H9 (cell line): ENCODE data around the gene SIGMAR1. TPM values are rescaled to one million over a fixed set of nuclear protein-coding genes. Genes with fewer than 3 reads are reported as not detected.

Experiments used
- DNase-seq: peaks from one replicate; pipeline ENCODE4 v3.0.0-alpha.2; 2017
- H2AFZ ChIP-seq: one replicate; pipeline ENCODE4 v1.6.1; 2013; ENCODE audit warnings: mild to moderate bottlenecking, low read length, control low read depth, moderate library complexity
- H2AK5ac ChIP-seq: 2 replicates; pipeline ENCODE4 v1.6.1; 2013; ENCODE audit warnings: low read length, control low read depth, mixed read lengths; ENCODE audit not compliant: insufficient read length
- H2BK120ac ChIP-seq: one replicate; pipeline ENCODE4 v1.6.1; 2013; ENCODE audit warnings: low read depth, mild to moderate bottlenecking, low read length, control low read depth, inconsistent platforms; ENCODE audit not compliant: poor library complexity, severe bottlenecking
- H2BK12ac ChIP-seq: 2 replicates; pipeline ENCODE4 v1.6.1; 2013; ENCODE audit warnings: low read length, control low read depth, mixed read lengths, low read depth; ENCODE audit not compliant: insufficient read length
- H2BK15ac ChIP-seq: 2 replicates; pipeline ENCODE4 v1.6.1; 2013; ENCODE audit warnings: low read depth, low read length, control low read depth
- H2BK20ac ChIP-seq: one replicate; pipeline ENCODE4 v1.6.1; 2013; ENCODE audit warnings: low read depth, mild to moderate bottlenecking, low read length, control low read depth, inconsistent platforms; ENCODE audit not compliant: poor library complexity, severe bottlenecking
- H2BK5ac ChIP-seq: 2 replicates; pipeline ENCODE4 v1.6.1; 2013; ENCODE audit warnings: low read length, control low read depth, mixed read lengths; ENCODE audit not compliant: insufficient read length
- H3K14ac ChIP-seq: 2 replicates; pipeline ENCODE4 v1.6.1; 2013; ENCODE audit warnings: low read length, control low read depth; ENCODE audit not compliant: insufficient read depth
- H3K18ac ChIP-seq: 2 replicates; pipeline ENCODE4 v1.6.1; 2013; ENCODE audit warnings: low read depth, mild to moderate bottlenecking, mixed read lengths, low read length, control low read depth; ENCODE audit not compliant: insufficient read length
- H3K23ac ChIP-seq: 2 replicates; pipeline ENCODE4 v1.6.1; 2013; ENCODE audit warnings: low read length, control low read depth, mixed read lengths, low read depth; ENCODE audit not compliant: insufficient read length
- H3K23me2 ChIP-seq: 2 replicates; pipeline ENCODE4 v1.6.1; 2013; ENCODE audit warnings: low read depth, mild to moderate bottlenecking, mixed read lengths, low read length, control low read depth; ENCODE audit not compliant: insufficient read length, poor library complexity, severe bottlenecking
- H3K27ac ChIP-seq: 2 replicates; pipeline ENCODE4 v1.5.1; 2013; ENCODE audit warnings: low read length, control low read depth, mixed read lengths, low read depth; ENCODE audit not compliant: insufficient read length
- H3K27me3 ChIP-seq: 2 replicates; pipeline ENCODE4 v1.6.1; 2013; ENCODE audit warnings: low read length, control low read depth, inconsistent platforms; ENCODE audit not compliant: insufficient read depth
- H3K4ac ChIP-seq: 2 replicates; pipeline ENCODE4 v1.6.1; 2013; ENCODE audit warnings: low read depth, mild to moderate bottlenecking, control low read depth, inconsistent platforms, low read length, moderate library complexity
- H3K4me1 ChIP-seq: 2 replicates; pipeline ENCODE4 v1.6.1; 2013; ENCODE audit warnings: low read length, control low read depth, inconsistent platforms; ENCODE audit not compliant: insufficient read depth
- H3K4me2 ChIP-seq: 2 replicates; pipeline ENCODE4 v1.6.1; 2013; ENCODE audit warnings: low read length, control low read depth, mixed read lengths; ENCODE audit not compliant: insufficient read length, insufficient read depth
- H3K56ac ChIP-seq: 2 replicates; pipeline ENCODE4 v1.6.1; 2013; ENCODE audit warnings: low read depth, mild to moderate bottlenecking, mixed read lengths, low read length, control low read depth; ENCODE audit not compliant: insufficient read length
- H3K79me1 ChIP-seq: 2 replicates; pipeline ENCODE4 v1.6.1; 2013; ENCODE audit warnings: low read depth, mild to moderate bottlenecking, moderate library complexity, low read length, control low read depth, inconsistent platforms; ENCODE audit not compliant: insufficient read depth, poor library complexity, severe bottlenecking
- H3K79me2 ChIP-seq: 2 replicates; pipeline ENCODE4 v1.6.1; 2013; ENCODE audit warnings: low read length, control low read depth, inconsistent platforms; ENCODE audit not compliant: insufficient read depth
- H3K9ac ChIP-seq: 2 replicates; pipeline ENCODE4 v1.6.1; 2013; ENCODE audit warnings: low read length, control low read depth, mixed read lengths; ENCODE audit not compliant: insufficient read length; ENCODE audit errors: extremely low read depth
- H3K9me3 ChIP-seq: one replicate; pipeline ENCODE4 v1.6.1; 2013; ENCODE audit warnings: low read depth, low read length, inconsistent platforms; ENCODE audit not compliant: control insufficient read depth
- H3T11ph ChIP-seq: one replicate; pipeline ENCODE4 v1.6.1; 2013; ENCODE audit warnings: mild to moderate bottlenecking, low read length, control low read depth, inconsistent platforms
- H4K20me1 ChIP-seq: one replicate; pipeline ENCODE4 v1.6.1; 2013; ENCODE audit not compliant: control insufficient read depth, insufficient read length, insufficient read depth
- H4K5ac ChIP-seq: 2 replicates; pipeline ENCODE4 v1.6.1; 2013; ENCODE audit warnings: low read depth, mild to moderate bottlenecking, mixed read lengths, low read length, control low read depth; ENCODE audit not compliant: insufficient read length
- H4K8ac ChIP-seq: replicated peaks from 2 replicates; pipeline ENCODE4 v1.6.1; 2013; ENCODE audit warnings: low read length, control low read depth, mixed read lengths, low read depth; ENCODE audit not compliant: insufficient read length
- H4K91ac ChIP-seq: 2 replicates; pipeline ENCODE4 v1.6.1; 2013; ENCODE audit warnings: low read depth, mild to moderate bottlenecking, moderate library complexity, mixed read lengths, low read length, control low read depth; ENCODE audit not compliant: insufficient read length
- H3K27ac Mint-ChIP-seq, 3 experiments: 2 replicates in 2 of 3; 3 replicates in 1 of 3; pipeline ENCODE4 v1.8.0; 2020 to 2021; ENCODE audit warnings: mixed read lengths in 3 of 3, mild to moderate bottlenecking in 1 of 3, moderate library complexity in 1 of 3
- H3K27me3 Mint-ChIP-seq: 2 replicates; pipeline ENCODE4 v1.8.0; 2021; ENCODE audit warnings: low read depth, mild to moderate bottlenecking, moderate library complexity, mixed read lengths
- H3K36me3 Mint-ChIP-seq, 3 experiments: 2 replicates in 2 of 3; 3 replicates in 1 of 3; pipeline ENCODE4 v1.8.0; 2020 to 2021; ENCODE audit warnings: low read depth in 3 of 3, mixed read lengths in 3 of 3; ENCODE audit not compliant: insufficient read depth in 1 of 3
- H3K4me1 Mint-ChIP-seq, 2 experiments: 2 replicates each; pipeline ENCODE4 v1.8.0; 2020; ENCODE audit warnings: mixed read lengths in 2 of 2
- H3K4me3 Mint-ChIP-seq, 2 experiments: 2 replicates in 1 of 2; 3 replicates in 1 of 2; pipeline ENCODE4 v1.8.0; 2020 to 2021; ENCODE audit warnings: mild to moderate bottlenecking in 2 of 2, mixed read lengths in 2 of 2, moderate library complexity in 1 of 2
- H3K9me3 Mint-ChIP-seq, 2 experiments: 2 replicates in 1 of 2; 3 replicates in 1 of 2; pipeline ENCODE4 v1.8.0; 2020; ENCODE audit warnings: mild to moderate bottlenecking in 2 of 2, mixed read lengths in 2 of 2, moderate library complexity in 1 of 2
- WGBS: extraction: QIAGEN DNeasy Blood & Tissue Kit; methylation state at CpG from one replicate; pipeline ENCODE4 v1.1.7; 2013; ENCODE audit warnings: missing lambda C conversion rate, low lambda C conversion rate, mixed read lengths; ENCODE audit not compliant: insufficient read length; ENCODE audit errors: extremely low coverage; 5-methylcytosine and 5-hydroxymethylcytosine counted together
- total RNA-seq: library from RNA; stranded (reverse); gene quantifications from 2 replicates; pipeline ENCODE4 v1.2.1, GENCODE V29; 2021
- TF ChIP-seq, protein P1 (sequence below): fragments of 200-600 bp; sonication (generic); conservative IDR thresholded peaks from 3 replicates; pipeline ENCODE4 v1.8.0; 2021; ENCODE audit warnings: antibody characterized with exemption, mild to moderate bottlenecking

SIGMAR1 gene
- total RNA-seq, 1 experiment from 2014 or later = 68.3 TPM

DNA sequence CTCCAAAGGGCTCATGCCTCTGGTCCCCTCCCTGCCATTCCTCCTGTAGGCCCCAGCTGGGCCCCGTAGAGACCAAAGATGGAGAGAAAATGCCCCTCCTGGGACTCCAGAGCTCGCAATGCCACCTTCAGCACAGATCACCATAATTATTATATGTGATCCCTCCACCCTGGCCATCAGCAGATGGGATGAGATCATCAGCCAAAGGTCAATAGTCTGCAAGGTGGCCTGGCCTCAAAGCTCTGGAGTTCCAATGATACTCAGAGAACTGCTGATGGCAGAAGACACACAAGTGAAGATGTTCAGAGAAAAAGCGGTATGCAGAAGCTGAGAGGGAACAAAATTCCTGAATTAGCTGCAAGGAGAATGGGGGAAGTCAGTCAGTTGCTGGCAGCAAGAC is 30.7 kb downstream of the SIGMAR1 start:
- Histone ChIP-seq H3K56ac (no peak overlapping the region), H2BK5ac (no peak overlapping the region), H3K23me2 (peaks cover 6% of the 10 kb centered on the region), H2AK5ac (no peak overlapping the region), H2BK120ac (no peak overlapping the region), H2BK20ac (no peak overlapping the region), H3T11ph (no peak overlapping the region), H3K4me2 (no peak overlapping the region), H3K79me1 (no peaks in the 10 kb centered on the region), H3K18ac (no peak overlapping the region), H3K27ac (no peak overlapping the region), H3K79me2 (no peaks in the 10 kb centered on the region), H3K4me1 (no peaks in the 10 kb centered on the region; the same call in 1 of the 2 replicates), H3K23ac (no peak overlapping the region), H3K14ac (no peak overlapping the region; the same call in 1 of the 2 replicates), H2AFZ (no peak overlapping the region), H4K20me1 (no peaks in the 10 kb centered on the region), H3K4ac (no peak overlapping the region), H4K5ac (no peak overlapping the region), H3K9me3 (no peaks in the 10 kb centered on the region), H2BK15ac (no peak overlapping the region), H2BK12ac (no peak overlapping the region), H4K8ac (no peak overlapping the region), H3K9ac (no peak overlapping the region), H4K91ac (no peak overlapping the region), H3K27me3 (no peaks in the 10 kb centered on the region)
- no peak overlapping the region for H3K27ac Mint-ChIP-seq
- H3K27me3 Mint-ChIP-seq = peaks cover 13% of the 10 kb centered on the region
- WGBS = no CpG with 5 or more reads among the region's 3 CpGs
- no peaks in the 10 kb centered on the region for H3K9me3 Mint-ChIP-seq
- TF ChIP-seq, protein P1, sequence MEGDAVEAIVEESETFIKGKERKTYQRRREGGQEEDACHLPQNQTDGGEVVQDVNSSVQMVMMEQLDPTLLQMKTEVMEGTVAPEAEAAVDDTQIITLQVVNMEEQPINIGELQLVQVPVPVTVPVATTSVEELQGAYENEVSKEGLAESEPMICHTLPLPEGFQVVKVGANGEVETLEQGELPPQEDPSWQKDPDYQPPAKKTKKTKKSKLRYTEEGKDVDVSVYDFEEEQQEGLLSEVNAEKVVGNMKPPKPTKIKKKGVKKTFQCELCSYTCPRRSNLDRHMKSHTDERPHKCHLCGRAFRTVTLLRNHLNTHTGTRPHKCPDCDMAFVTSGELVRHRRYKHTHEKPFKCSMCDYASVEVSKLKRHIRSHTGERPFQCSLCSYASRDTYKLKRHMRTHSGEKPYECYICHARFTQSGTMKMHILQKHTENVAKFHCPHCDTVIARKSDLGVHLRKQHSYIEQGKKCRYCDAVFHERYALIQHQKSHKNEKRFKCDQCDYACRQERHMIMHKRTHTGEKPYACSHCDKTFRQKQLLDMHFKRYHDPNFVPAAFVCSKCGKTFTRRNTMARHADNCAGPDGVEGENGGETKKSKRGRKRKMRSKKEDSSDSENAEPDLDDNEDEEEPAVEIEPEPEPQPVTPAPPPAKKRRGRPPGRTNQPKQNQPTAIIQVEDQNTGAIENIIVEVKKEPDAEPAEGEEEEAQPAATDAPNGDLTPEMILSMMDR = no peak
- no peaks in the 10 kb centered on the region for H3K36me3 Mint-ChIP-seq
- DNase-seq = no peak
- no peak overlapping the region for H3K4me3 Mint-ChIP-seq
- H3K4me1 Mint-ChIP-seq = peaks cover 12 to 17% of the 10 kb centered on the region in 2 experiments
